GM12878 (cell line): ENCODE data around the gene ZNF189. TPM values are rescaled to one million over a fixed set of nuclear protein-coding genes. Genes with fewer than 3 reads are reported as not detected.

ENCODE experiments used
- ATAC-seq: fragments of 200-7000 bp; cut with Tn5 transposase; 3 replicates; pipeline ENCODE4 v1.9.1; 2020; ENCODE audit warnings: mild to moderate bottlenecking, moderate library complexity
- BruUV-seq: library from RNA; stranded (reverse); fragments of 400-500 nt; replicated peaks from 2 replicates; lab custom pipeline; 2021; lab: Mats Ljungman, UMichigan
- CTCF ChIA-PET: fragments of 300-600 bp; sonication (Branson Sonifier 250); formaldehyde crosslinking; extraction: SDS; loops from one replicate; lab custom pipeline; 2021; ENCODE audit warnings: inconsistent platforms; lab: Yijun Ruan, JAX
- POLR2A ChIA-PET: fragments of 350-600 bp; formaldehyde crosslinking; extraction: SDS; loops from one replicate; lab custom pipeline; 2021; ENCODE audit warnings: inconsistent platforms; lab: Charles Lee
- RAD21 ChIA-PET: fragments of 300-600 bp; sonication (Branson Sonifier 250); formaldehyde crosslinking; loops from one replicate; lab custom pipeline; 2023; ENCODE audit warnings: antibody characterized with exemption; ENCODE audit not compliant: unreplicated experiment; lab: Charles Lee
- SMC1A ChIA-PET: fragments of 300-600 bp; sonication (Branson Sonifier 250); formaldehyde crosslinking; loops from one replicate; lab custom pipeline; 2023; ENCODE audit not compliant: unreplicated experiment, uncharacterized antibody; lab: Charles Lee
- DNase-seq: peaks from one replicate; pipeline ENCODE4 v3.0.0-alpha.2; 2011; ENCODE audit warnings: low read depth, low spot score
- FAIRE-seq: peaks from 3 replicates; lab custom pipeline; 2011; peaks lifted over from hg19 to GRCh38; lab: Jason Lieb, UNC
- H2AFZ ChIP-seq: 2 replicates; pipeline ENCODE4 v1.6.0; 2011; ENCODE audit warnings: low read depth, low read length, control low read depth; ENCODE audit not compliant: control insufficient read depth
- H3K27ac ChIP-seq: 2 replicates; pipeline ENCODE4 v1.5.1; 2011; ENCODE audit warnings: control low read depth; ENCODE audit not compliant: control insufficient read depth, insufficient read depth
- H3K27me3 ChIP-seq, 2 experiments: replicated peaks in 1 of 2; 2 replicates each; pipeline versions ENCODE4 v1.6.0 to v1.6.1; 2011; ENCODE audit warnings: low read length in 1 of 2; ENCODE audit not compliant: control insufficient read depth in 2 of 2, insufficient read depth in 2 of 2
- H3K36me3 ChIP-seq, 2 experiments: 2 replicates each; pipeline ENCODE4 v1.5.1; 2011; ENCODE audit warnings: low read length in 1 of 2; ENCODE audit not compliant: control insufficient read depth in 2 of 2, insufficient read depth in 2 of 2
- H3K4me1 ChIP-seq: 2 replicates; pipeline ENCODE4 v1.6.1; 2011; ENCODE audit warnings: mild to moderate bottlenecking, low read length, moderate library complexity, mixed read lengths; ENCODE audit not compliant: control insufficient read depth, insufficient read depth
- H3K4me2 ChIP-seq: 2 replicates; pipeline ENCODE4 v1.6.0; 2011; ENCODE audit warnings: control low read depth; ENCODE audit not compliant: control insufficient read depth, insufficient read depth
- H3K4me3 ChIP-seq: fragments of 200-600 bp; sonication (generic); 2 replicates; pipeline ENCODE4 v1.5.1; 2016
- H3K79me2 ChIP-seq: 2 replicates; pipeline ENCODE4 v1.6.0; 2011; ENCODE audit warnings: low read length; ENCODE audit not compliant: control insufficient read depth, insufficient read depth
- H3K9ac ChIP-seq: 2 replicates; pipeline ENCODE4 v1.8.0; 2011; ENCODE audit warnings: low read length, control low read depth, mixed read lengths; ENCODE audit not compliant: control insufficient read depth, insufficient read depth
- H3K9me3 ChIP-seq: replicated peaks from 3 replicates; pipeline ENCODE4 v1.5.1; 2011; ENCODE audit warnings: mild to moderate bottlenecking, low read length; ENCODE audit not compliant: control insufficient read depth, insufficient read depth
- H4K20me1 ChIP-seq: 2 replicates; pipeline ENCODE4 v1.6.0; 2011; ENCODE audit not compliant: control insufficient read depth, insufficient read depth
- ASH2L ChIP-seq: fragments of 300-600, 200-600 bp; sonication (generic); IDR thresholded peaks from 2 replicates; pipeline ENCODE4 v1.6.1; 2017; ENCODE audit warnings: low read depth, mild to moderate bottlenecking, borderline replicate concordance
- ATF3 ChIP-seq: IDR thresholded peaks from 2 replicates; pipeline ENCODE4 v1.6.1; 2011; ENCODE audit warnings: low read depth, mild to moderate bottlenecking, low read length, moderate library complexity, borderline replicate concordance; ENCODE audit errors: extremely low read depth
- BCL3 ChIP-seq: IDR thresholded peaks from 2 replicates; pipeline ENCODE4 v1.6.1; 2011; ENCODE audit warnings: borderline replicate concordance, low read depth, mild to moderate bottlenecking, moderate library complexity, low read length; ENCODE audit not compliant: insufficient read depth, poor library complexity, severe bottlenecking
- CEBPZ ChIP-seq: fragments of 150-350 bp; IDR thresholded peaks from 2 replicates; pipeline ENCODE4 v1.6.1; 2016; ENCODE audit warnings: low read depth, low read length
- CHD4 ChIP-seq: fragments of 200-600 bp; sonication (generic); IDR thresholded peaks from 2 replicates; pipeline ENCODE4 v1.6.1; 2016; ENCODE audit warnings: mild to moderate bottlenecking
- IKZF1 ChIP-seq: fragments of 450-650 bp; conservative IDR thresholded peaks from 2 replicates; pipeline ENCODE4 v1.6.1; 2017; ENCODE audit warnings: antibody characterized with exemption, mild to moderate bottlenecking
- IRF4 ChIP-seq: IDR thresholded peaks from 2 replicates; pipeline ENCODE4 v1.6.1; 2011; ENCODE audit warnings: low read depth, low read length
- IRF5 ChIP-seq: fragments of 450-650 bp; IDR thresholded peaks from 2 replicates; pipeline ENCODE4 v1.6.1; 2017; ENCODE audit warnings: borderline replicate concordance
- KDM1A ChIP-seq: fragments of 200-600 bp; sonication (generic); IDR thresholded peaks from 2 replicates; pipeline ENCODE4 v1.6.1; 2016; ENCODE audit warnings: borderline replicate concordance
- MTA2 ChIP-seq: fragments of 450-650 bp; IDR thresholded peaks from 2 replicates; pipeline ENCODE4 v1.6.1; 2016; ENCODE audit warnings: low read depth, mild to moderate bottlenecking, moderate library complexity
- RFX5 ChIP-seq: IDR thresholded peaks from 2 replicates; pipeline ENCODE4 v1.6.1; 2011; ENCODE audit warnings: low read depth, low read length, improper control_type of control experiment
- RUNX3 ChIP-seq: IDR thresholded peaks from 2 replicates; pipeline ENCODE4 v1.6.1; 2012; ENCODE audit warnings: low read length, inconsistent platforms
- SMARCA5 ChIP-seq: fragments of 450-650 bp; IDR thresholded peaks from 2 replicates; pipeline ENCODE4 v1.6.1; 2017; ENCODE audit warnings: mild to moderate bottlenecking
- STAT1 ChIP-seq: fragments of 450-650 bp; conservative IDR thresholded peaks from 2 replicates; pipeline ENCODE4 v1.6.1; 2014; ENCODE audit warnings: antibody characterized with exemption, mild to moderate bottlenecking
- SUPT20H ChIP-seq: IDR thresholded peaks from 2 replicates; pipeline ENCODE4 v1.6.1; 2011; ENCODE audit warnings: low read depth, mild to moderate bottlenecking, low read length, moderate library complexity, borderline replicate concordance; ENCODE audit not compliant: control insufficient read depth
- WGBS: methylation state at CpG from one replicate; pipeline ENCODE4 v1.1.6; 2016; ENCODE audit warnings: low lambda C conversion rate; ENCODE audit not compliant: insufficient replicate concordance, insufficient coverage; ENCODE audit errors: missing lambda C conversion rate; 5-methylcytosine and 5-hydroxymethylcytosine counted together
- in situ Hi-C: fragments of 300-500 bp; cut with MboI; formaldehyde crosslinking; loops from 9 replicates; pipeline ENCODE4 v1.14.3; 2018; ENCODE audit warnings: mixed read lengths
- intact Hi-C: fragments of 100-400 bp; cut with micrococcal nuclease; formaldehyde crosslinking; loops from one replicate; pipeline ENCODE4 v1.14.2; 2022; ENCODE audit not compliant: unreplicated experiment
- polyA plus RNA-seq, 11 experiments: library from polyadenylated mRNA; depleted of rRNA in 4 of 11; unstranded in 6 of 11; stranded (reverse) in 5 of 11; fragments of >200 nt; fragmentation: Nextera tagmentation in 4 of 11; fragmentation: Illumina TruSeq in 1 of 11; extraction: Ambion mirVana in 4 of 11; extraction: Trizol in 1 of 11; gene quantifications; 1 replicate in 1 of 11; 2 replicates in 10 of 11; pipeline versions ENCODE4 v1.2.1 to v1.2.3, GENCODE V29; 2011 to 2016; ENCODE audit warnings: inconsistent platforms in 2 of 11, missing spikeins in 2 of 11, low read depth in 1 of 11
- total RNA-seq, 4 experiments: library from RNA; depleted of rRNA in 3 of 4; stranded (reverse); fragments of >200 nt in 3 of 4; fragmentation: Illumina TruSeq in 1 of 4; extraction: Trizol in 1 of 4; gene quantifications; 2 replicates each; pipeline versions ENCODE4 v1.2.1 to v1.2.3, GENCODE V29; 2013 to 2021

ZNF189 gene
- total and polyA plus RNA-seq, 10 of the 15 experiments (the other 5 are each of a cell fraction or from before 2014, with no cell fraction given): 3.1 to 12.3 (median 7.4) TPM

- ChIA-PET CTCF (interaction anchor here (1.0 to 1.4 kb wide), 3 partner anchors 9 to 26 kb away, joined by 3 to 4 read pairs (median 4); no protein-coding TSS in a partner anchor), POLR2A (no interaction called here), RAD21 (no interaction called here), SMC1A (interaction anchor here (1.1 to 1.4 kb wide), 2 partner anchors 9 to 15 kb away, joined by 5 read pairs; no protein-coding TSS in a partner anchor)
- no peaks in the 10 kb centered on the region for H4K20me1 ChIP-seq
- H3K27ac ChIP-seq: no peak overlapping the region
- in situ Hi-C loops (no loop called here), intact Hi-C loops (no loop called here)
- H3K4me2 ChIP-seq: no peak overlapping the region
- TF ChIP-seq KDM1A (no peak), MTA2 (no peak), SMARCA5 (no peak), ASH2L (no peak), BCL3 (no peak), RUNX3 (no peak), RFX5 (no peak), SUPT20H (no peak), IRF4 (no peak), IKZF1 (no peak), STAT1 (no peak), IRF5 (no peak), CEBPZ (no peak), ATF3 (no peak), CHD4 (no peak)
- no peak for ATAC-seq
- DNase-seq: no peak
- no peaks in the 10 kb centered on the region for H3K36me3 ChIP-seq
- BruUV-seq: no TSS peak
- no peaks in the 10 kb centered on the region for H3K27me3 ChIP-seq
- no peaks in the 10 kb centered on the region for H3K9me3 ChIP-seq
- H2AFZ ChIP-seq: no peak overlapping the region
- no peaks in the 10 kb centered on the region for H3K4me1 ChIP-seq
- no peak overlapping the region for H3K4me3 ChIP-seq
- WGBS: 13% methylated on average over 7 of the region's 7 CpGs
- no peak for FAIRE-seq
- H3K79me2 ChIP-seq: no peaks in the 10 kb centered on the region
- H3K9ac ChIP-seq: no peak overlapping the region
Observed at GRCh38 chr9:101418518-101419430, 20.1 kb downstream of the ZNF189 start.
